GM21390 (cell line): ENCODE results near the gene LDLRAD4.

Experiments used
- ATAC-seq: cut with Tn5 transposase; IDR thresholded peaks from one replicate; pipeline ENCODE4 v1.9.1; 2021; ENCODE audit not compliant: unreplicated experiment

The LDLRAD4 gene

DNA sequence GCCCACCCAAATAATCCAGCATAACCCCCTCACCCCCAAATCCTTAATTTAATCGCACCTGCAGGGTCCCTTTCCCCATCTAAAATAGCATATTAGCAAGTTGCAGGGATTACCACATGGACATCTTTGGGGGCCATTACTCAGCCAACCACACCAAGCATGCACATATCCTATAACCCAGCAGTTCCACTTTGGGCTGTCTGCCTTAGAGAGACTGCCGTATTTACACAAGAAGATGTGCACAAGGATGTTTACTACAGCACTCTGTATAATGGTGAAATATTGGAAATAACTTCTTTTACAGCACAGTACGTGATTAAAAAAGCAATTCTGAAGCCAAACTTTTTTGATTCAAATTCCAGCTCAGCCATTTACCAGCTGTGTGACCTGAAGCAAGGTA lies 17.3 kb upstream of the LDLRAD4 start:
- ATAC-seq = no peak

DNA sequence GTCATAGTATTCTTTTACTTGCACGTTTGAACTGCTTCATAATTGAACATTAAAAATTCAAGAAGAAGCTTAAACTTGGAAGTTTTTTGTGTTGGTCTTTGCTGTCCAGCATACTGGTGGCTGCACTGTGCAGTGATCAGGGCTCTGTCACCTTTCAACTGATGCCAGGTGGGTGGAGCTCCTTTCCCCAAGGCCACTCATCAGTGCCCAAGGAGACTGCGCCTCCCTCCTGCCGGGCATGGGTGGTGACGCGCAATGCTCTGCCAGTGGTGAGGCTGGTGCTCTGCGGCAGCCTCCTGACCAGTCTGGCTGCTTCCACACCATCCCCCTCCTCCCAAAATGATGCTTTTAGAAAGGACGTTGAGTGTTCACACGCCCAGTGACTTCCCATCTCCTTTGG lies 16.0 kb upstream of the LDLRAD4 start:
- no peak for ATAC-seq

DNA sequence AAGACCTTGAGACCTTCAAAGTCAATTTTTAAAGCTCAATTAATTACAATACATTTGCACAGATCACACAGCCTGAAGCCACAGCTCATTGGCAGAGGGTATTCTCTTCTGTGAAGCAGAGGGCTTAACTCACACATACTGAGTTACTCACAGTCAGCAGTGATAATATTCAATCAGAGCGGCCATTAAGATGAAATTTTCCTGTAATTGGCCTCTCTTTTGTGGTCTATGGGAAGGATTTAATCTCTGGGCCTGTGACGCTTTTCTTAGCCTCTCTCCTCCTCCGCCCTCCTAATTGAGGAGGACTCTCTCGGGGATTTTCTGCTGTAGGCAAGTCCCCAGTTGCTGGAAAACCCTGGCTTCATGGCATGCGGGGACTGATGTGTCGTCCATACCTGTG lies 12.3 kb upstream of the LDLRAD4 start:
- ATAC-seq = no peak

DNA sequence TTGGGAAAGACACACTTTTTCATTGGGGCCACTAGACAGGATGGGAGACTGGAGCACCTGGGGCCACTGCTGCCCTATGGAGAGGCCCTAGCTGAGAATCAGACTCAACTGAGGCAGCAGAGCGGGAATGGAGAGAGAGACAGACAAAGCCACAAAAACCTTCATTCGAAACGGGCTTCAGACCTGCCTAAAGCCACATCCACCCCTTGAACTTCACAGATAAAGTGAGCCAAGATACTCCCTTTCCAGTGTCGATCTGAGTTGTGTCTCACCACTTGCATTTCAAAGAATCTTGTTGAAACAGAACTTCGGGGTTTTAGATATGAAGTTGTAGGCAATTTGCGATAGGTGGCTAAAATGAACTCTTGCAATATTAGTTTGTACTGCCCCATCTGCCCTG lies 11.3 kb upstream of the LDLRAD4 start:
- no peak for ATAC-seq

DNA sequence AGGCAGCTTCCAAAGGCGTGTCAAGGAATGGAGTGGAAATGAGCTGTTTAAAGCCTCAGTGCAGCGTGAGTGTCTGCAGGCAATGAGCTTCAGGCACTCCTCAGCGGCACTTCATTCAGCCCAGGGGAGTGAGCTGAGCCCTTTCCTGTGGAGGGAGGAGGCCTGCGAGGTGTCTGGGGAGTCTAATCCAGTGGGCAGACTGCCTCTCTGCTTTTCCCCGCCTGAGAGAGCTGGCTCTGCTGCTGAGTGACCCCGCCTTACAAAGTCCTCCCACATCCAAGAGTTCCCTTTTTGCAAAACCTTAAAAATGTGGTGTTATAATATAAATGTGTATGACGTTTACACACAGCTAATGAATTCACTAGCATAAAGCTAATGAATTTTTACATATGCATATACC lies 7.0 kb upstream of the LDLRAD4 start:
- ATAC-seq = no peak

DNA sequence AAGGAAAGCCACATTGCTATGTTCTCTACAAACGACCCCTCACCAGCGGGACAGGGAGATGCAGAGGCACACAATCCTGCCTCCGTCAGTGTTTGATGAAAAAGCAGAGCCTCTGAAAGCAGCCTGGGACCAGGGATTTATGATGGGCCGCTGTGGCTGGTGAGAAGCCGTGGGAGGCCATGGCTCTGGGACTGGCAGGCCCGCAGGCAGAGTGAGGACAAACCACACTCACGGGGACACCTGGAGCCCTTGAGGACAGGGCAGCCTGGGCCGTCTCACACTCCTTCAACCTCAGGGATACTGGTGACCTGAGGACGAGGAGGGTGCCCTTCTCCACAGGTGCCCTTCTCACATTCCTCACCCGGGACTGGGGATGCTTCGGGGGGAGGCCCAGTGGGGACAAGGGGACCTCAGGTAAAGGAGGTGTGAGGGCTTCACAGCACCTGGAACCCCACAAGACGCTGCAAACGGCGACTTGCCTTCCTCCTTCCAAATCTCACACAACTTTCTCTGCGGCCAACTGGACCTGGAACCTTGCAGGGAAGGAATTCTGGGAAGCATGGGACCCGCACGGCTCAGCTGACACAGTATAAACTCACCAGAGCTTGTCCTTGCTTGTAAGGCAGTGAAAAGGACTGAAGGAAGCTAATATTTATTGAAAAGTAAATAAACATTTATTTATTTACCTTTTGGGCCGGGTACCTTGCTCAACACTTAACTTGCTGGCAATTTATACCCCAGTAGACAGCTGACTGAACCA lies 5.3 kb upstream of the LDLRAD4 start:
- ATAC-seq = no peak

DNA sequence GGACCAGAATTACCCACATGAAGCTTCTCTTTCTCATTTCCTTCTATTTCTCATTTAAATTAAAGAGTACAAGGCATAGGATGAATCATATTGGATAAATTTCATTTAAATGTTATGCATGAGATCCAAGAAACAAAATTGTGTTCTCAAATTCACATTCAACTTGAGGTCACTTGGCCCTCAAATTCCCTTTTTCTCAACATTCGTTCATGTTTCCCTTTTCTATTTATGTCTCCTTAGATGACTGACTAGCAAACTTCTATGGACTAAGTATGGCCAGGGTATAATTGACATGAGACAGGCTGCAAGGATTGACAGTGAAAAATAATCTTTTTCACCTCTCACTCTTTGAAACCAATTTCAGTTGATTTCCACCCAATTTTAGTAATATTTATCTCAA lies 4.0 kb upstream of the LDLRAD4 start:
- no peak for ATAC-seq

DNA sequence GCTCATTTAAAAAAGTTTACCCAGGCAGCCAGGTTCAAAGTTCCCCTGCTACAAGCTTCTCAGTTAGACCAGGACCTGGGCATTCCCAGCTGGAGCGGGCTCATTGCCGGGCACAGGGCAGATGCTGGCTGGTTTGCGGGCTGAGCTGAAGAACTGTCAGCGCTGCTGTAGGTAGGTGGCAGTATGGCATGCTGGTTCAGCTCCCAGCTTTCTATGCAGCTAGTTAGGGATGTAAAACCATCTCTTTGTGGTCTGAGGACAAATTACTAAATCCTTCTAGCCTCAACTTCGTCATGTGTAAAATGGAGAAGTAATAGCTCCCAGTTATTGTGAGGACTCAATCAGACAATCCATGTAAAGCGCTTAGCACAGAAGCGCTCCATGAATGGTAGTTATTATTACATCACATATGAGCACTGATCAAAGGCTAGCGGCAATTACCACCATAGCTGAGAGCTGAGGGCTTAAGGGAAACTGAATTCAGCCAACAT lies 2.4 kb upstream of the LDLRAD4 start:
- no peak for ATAC-seq

DNA sequence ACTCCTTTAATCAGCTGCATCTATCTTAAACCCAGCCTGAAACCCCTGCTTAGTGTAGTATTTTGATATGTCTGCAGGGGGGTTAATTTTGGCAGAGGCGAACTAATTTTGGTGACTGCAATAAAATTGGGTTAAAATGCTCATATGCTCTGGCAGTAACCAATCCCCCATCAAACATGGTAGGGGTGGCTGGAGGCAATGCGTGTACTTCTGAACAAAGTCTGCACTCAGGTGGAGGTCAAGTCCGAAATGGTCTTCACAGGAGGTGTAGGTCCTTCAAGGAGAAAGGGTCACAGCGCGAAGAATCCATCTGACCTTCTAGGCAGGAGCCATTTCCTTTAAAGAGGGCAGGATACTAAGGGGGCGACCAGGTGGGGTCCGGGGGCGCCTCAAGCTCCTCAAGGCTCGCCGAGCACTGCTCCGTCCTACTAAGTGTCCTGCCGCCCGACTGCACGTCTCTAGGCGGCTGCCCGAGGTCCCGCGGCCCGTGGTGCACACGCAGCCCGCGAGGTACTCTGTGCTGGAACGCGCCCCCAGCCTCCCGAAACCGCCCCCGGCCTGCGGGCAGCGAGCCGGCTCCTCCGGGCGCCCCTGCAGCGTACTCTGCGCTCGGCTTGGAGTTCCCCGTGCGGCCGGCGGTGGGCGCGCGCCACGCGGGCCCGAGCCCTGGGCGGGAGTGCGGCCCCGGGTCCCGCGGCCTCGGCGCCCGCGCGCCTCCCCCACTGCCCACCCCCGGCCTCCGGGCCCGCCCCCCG lies 1.7 kb upstream of the LDLRAD4 start:
- no peak for ATAC-seq

DNA sequence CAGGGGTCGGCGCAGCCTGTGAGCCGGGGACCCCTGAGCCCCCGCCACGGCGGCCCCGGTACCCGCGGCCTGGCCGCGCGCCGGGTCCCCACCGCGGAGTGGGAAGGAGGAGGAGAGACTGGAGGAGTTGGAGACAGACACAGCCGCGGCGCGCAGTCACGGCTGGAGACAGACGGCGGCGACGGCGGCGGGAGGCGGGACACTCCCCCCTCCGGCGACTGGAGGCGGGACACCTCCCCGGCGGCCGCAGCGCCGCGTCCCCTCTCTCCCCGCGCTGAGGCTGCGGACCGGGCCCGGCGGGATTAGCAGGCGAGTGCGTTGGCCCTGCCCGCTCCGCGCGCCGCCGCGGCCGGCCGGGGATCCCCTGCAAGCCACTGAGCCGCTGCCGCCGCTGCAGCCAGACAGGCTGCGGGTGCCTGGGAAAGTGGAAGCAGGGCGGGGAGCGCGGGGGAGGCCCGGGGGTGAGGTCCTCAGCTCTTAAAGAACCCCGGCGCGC lies 1.0 kb upstream of the LDLRAD4 start:
- ATAC-seq = no peak

DNA sequence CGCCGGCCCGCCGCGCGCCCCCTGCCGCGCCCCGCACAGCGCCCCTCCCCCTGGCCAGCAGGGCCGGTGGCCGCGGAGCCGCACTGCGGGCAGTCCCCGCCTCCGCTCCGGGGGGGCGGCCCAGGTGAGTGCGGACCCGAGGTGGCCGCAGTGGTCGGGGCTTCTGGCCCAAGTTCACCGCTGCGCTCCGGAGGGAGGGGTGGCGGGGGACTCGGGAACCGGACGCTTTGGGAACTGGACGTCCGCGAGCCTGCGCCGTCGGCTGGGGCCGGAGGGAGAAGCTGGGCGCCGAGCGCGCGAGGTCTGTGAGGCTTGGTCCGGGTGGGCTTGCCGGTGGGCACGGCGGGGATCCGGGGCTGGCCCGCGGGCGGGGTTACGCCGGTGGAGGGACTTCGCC lies 591 bp upstream of the LDLRAD4 start:
- no peak for ATAC-seq

DNA sequence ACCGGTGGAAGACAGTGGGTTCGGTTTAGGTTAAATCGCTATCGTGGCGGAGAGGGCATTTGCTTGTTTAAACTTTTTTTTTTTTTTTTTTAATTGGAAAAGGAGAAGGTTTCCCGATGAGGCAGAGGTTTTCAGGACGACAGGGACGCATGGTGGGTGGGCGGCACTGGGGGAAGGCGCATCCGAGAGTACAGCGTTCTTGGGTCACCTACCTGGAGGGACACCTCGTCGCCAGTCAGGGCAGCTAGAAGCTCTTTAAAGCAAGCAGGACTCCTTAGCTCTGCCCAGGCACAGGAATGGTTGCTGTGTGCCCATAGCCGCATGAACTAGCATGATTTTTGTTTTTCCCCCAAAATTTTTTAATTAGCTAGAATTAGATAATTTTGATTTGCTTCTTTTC lies 437 bp downstream of the LDLRAD4 start:
- ATAC-seq = no peak

DNA sequence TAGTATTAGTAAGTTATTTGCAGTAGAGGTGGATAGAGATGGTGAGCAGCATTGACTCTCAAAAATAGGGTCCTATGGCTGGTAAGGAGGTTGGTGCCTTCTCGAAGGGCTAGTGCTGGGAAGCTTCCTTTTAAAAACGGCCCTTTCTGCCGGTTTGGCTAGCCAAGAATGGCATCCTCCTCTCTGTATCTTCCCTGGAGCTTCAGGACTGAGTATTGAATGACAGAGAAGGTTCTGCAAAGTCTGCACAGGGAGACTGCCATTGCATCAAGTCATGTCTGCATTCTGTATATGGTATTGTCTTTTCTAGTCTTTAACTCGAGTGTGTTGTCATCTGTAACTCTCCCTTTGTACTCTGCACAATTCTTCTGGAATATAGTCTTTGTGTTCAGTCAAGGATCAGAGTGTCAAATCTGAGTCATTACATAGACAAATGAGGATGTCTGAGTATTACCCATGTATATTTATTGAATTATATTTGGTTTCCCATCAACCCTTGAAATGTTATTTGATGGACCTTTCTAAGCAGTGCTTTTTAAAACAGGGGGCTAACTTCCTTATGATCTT lies 1.1 kb downstream of the LDLRAD4 start:
- ATAC-seq = no peak

DNA sequence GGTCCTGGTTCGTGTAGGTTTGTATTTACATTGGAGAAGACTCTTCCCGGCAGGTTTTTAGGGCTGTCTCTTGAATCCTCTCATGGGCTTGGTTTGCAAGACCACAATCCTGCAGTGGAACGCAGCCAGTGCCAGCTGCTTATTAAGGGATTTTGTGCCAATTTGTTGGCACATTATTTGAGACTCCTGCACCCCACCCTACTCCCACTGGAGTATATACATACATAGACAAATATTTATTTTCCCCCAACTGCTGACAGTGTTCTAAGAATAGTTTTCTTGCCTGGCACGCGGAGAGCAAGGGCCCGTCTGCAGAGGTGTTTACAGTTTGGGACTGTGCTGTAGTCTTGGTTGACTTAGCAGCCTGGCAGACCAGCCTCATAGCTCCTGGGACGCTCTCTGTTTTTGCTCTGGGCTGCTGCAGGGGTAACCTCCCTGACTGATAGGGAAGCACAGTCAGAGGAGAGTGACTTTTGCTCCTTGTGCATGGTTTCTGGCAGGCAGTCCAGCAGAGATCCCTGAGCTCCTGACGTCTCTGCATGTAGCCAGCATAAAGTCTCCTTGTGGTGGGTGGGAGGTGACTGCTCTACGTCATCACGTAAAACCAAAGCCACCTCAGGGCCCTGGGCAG lies 1.9 kb downstream of the LDLRAD4 start:
- ATAC-seq = no peak

DNA sequence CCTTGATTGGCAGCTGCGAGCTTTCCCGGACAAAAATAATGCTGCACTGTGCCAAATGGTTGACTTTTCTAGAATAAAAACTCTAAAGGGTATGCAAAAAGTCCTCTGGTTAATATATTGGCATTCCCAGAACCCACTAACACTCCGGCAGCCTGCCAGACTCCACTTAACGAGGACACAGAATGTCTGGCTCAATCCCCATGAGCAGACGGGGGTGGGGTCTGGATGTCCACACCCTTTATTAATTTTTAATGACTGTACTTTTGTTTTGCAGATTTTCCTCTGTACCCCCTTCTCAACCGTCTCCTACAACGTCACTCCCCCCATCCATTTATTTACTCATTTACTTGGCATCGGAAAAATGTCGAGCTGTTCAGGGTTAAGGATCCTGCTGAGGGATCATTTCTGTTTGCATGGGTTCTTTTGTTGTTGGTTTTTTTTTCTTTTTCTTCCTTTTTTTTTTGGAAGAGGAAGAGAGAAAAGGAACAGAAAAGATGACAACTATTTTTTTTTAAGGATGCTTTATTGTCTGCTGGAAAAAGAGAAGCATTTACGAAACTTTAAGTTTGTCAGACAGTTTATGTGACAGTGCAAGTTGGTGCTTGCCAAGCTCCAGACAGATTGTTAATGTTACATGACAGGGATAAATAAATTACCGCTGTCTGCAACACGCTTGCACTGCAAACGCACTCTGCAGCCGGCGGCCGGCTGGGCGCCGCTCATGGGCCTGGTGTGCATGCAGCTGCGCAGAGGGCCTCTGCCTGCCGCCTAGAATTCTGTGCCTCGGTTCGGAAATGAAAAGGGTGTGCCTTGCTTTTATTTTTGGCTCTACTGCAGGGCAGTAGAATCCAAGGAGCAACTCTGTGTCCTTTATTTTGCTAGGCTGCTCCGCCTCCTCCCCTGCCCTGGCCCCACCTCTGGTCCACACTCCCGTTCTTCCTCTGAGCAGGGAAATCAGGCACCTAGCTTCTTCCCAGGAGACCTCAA lies 3.6 kb downstream of the LDLRAD4 start:
- ATAC-seq = no peak

DNA sequence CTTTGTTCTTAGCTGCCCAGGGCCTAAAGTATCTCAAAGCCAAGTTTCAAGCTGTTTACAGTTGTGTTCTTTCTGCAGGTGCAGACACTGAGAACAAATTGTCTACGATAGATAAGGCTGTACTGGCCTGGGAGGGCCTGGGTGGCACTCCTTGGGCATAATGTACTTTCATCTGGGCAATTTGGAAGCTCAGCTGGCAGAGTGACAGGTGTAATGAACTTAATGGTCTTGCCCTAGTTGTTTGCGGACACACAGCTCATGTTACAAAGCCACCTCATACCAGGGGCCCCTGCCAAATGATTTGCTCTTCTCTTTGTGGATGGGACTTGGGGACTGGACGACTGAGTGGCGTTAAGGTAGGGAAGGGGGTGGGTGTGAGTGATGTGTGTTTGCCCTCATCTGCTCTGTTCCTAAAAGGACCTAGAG lies 4.3 kb downstream of the LDLRAD4 start:
- ATAC-seq = no peak

DNA sequence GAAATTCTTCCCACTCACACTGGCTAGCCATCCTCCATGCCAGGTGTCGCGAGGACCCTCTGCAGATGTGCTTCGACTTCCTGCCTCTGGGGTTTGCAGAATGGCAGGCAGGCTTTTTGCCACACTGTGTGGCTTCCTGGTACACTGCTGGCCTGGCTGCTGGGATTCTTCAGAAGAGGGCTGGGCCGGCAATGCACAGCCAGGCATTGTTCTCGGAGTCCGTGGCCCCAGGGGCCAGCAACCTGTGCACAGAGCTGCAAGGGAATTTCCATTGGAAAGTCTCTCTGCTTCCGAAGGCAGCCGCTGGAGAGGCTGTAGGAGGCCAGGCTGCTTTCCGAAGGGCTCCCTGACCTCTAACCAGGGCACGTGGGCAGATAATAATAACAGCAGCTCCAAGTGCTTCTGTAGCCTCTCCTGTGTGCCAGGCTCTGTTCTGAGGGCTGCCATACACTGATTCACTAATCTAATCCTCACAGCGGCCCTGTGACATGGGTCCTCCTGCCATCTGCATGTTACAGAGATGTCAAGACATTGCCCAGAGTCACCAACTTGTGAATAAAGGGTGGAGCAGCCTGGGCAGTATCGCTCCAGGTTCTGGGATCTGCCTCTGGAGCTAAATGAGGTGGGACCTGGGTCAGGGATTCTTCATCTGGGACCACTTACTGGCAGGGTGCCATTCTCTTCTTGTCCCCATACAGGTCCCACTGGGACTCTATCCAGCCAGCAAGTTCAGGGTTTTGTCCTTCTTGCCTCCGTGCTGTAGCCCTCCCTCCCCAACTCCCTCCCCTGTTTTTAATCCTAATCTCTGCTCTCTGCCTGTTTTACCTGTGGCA lies 5.0 kb downstream of the LDLRAD4 start:
- no peak for ATAC-seq

DNA sequence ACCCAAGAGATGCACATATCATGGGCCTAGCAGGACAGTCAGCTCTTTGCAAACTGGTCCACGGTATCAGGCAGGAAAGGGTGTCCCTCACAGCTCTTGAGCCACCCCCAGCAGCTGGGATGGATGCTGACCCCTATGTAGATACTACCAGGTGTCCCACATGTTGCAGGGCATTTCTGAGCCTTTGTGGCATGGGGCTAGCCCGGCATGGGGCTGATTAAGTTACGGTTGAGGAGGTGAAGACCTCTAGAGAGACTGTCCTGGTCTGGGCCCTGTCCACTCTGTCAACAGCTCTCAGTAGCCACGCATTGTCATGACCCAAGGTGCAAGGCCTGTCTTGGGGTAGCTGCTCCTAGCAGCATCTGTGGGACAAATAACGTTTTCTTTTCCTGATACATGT lies 6.7 kb downstream of the LDLRAD4 start:
- no peak for ATAC-seq

DNA sequence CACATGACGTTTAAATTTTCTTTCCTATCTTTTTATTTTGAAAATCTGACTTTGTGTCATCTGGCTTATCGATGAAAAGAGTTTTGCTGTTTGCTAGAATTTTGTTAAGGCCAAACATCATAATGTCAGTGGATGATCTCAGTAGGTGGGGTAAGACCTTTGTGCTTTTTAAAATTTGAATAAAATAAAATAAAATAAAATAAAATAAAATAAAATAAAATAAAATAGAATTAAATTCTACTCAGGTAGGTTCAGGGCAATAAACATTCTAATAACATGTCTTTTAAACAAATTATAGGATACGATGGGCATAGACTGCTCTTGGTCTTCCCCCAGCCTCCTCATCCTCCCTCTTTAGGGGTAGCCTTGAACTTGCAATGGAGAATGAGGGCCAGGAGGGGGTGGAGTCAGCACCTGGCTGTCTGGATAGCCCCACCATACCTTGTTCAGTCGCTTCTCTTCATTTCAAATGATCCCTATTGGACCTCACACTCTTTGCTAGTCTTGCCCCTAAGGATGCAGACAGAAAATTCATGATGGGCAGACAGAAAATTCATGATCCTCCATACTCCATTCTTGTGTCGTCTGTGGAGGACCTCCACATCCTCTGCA lies 8.1 kb downstream of the LDLRAD4 start:
- ATAC-seq = no peak
